KMS-11 (cell line): ENCODE results near the gene LEKR1.

Experiments used
- H2AFZ ChIP-seq: fragments of 200-600 bp; sonication (generic); 2 replicates; pipeline ENCODE4 v1.6.1; 2016; ENCODE audit warnings: antibody characterized with exemption, mixed run types, low read depth
- H3K27ac ChIP-seq: fragments of 200-600 bp; sonication (generic); 2 replicates; pipeline ENCODE4 v1.6.1; 2016; ENCODE audit warnings: mild to moderate bottlenecking, mixed run types
- H3K27me3 ChIP-seq: fragments of 200-600 bp; sonication (generic); 2 replicates; pipeline ENCODE4 v1.6.1; 2017; ENCODE audit warnings: mild to moderate bottlenecking, low read depth, mixed run types, moderate library complexity; ENCODE audit not compliant: insufficient read depth
- H3K36me3 ChIP-seq: fragments of 200-600 bp; sonication (generic); 2 replicates; pipeline ENCODE4 v1.6.1; 2017; ENCODE audit warnings: mild to moderate bottlenecking, mixed run types; ENCODE audit not compliant: insufficient read depth
- H3K4me1 ChIP-seq: fragments of 200-600 bp; sonication (generic); 2 replicates; pipeline ENCODE4 v1.6.1; 2016; ENCODE audit warnings: mild to moderate bottlenecking, low read depth, mixed run types; ENCODE audit not compliant: poor library complexity, severe bottlenecking
- H3K4me2 ChIP-seq: fragments of 200-600 bp; sonication (generic); 2 replicates; pipeline ENCODE4 v1.7.0; 2016; ENCODE audit warnings: mild to moderate bottlenecking, mixed run types
- H3K4me3 ChIP-seq: fragments of 200-600 bp; sonication (generic); IDR thresholded peaks from 2 replicates; pipeline ENCODE4 v1.6.1; 2017; ENCODE audit warnings: low read depth, low read length, mixed read lengths; ENCODE audit not compliant: insufficient read depth
- H3K79me2 ChIP-seq: fragments of 200-600 bp; sonication (generic); 2 replicates; pipeline ENCODE4 v1.6.1; 2016; ENCODE audit warnings: low read depth, mixed run types; ENCODE audit not compliant: insufficient read depth
- H3K9ac ChIP-seq: fragments of 200-600 bp; sonication (generic); 2 replicates; pipeline ENCODE4 v1.6.1; 2016; ENCODE audit warnings: mild to moderate bottlenecking, mixed run types
- H4K20me1 ChIP-seq: fragments of 200-600 bp; sonication (generic); 2 replicates; pipeline ENCODE4 v1.6.1; 2016; ENCODE audit warnings: mild to moderate bottlenecking, mixed run types; ENCODE audit not compliant: insufficient read depth
- CTCF ChIP-seq: fragments of 200-600 bp; sonication (generic); conservative IDR thresholded peaks from 2 replicates; pipeline ENCODE4 v1.6.1; 2017; ENCODE audit warnings: low read depth, mild to moderate bottlenecking, antibody characterized with exemption, low read length, moderate library complexity, mixed read lengths

The LEKR1 gene

GRCh38 chr3:157066335-157067098 is 240.4 kb downstream of the LEKR1 start:
- H3K9ac ChIP-seq, result no peak overlapping the region
- no peak overlapping the region; the same call in 1 of the 2 replicates for H3K4me2 ChIP-seq
- H4K20me1 ChIP-seq, result no peaks in the 10 kb centered on the region
- H3K36me3 ChIP-seq, result no peaks in the 10 kb centered on the region
- H3K79me2 ChIP-seq, result no peaks in the 10 kb centered on the region
- H3K27me3 ChIP-seq, result no peaks in the 10 kb centered on the region
- no peak overlapping the region for H3K4me3 ChIP-seq
- H3K27ac ChIP-seq, result no peak overlapping the region; the same call in 1 of the 2 replicates
- TF ChIP-seq CTCF, result no peak
- no peak overlapping the region for H2AFZ ChIP-seq
- H3K4me1 ChIP-seq, result peaks cover 28% of the 10 kb centered on the region

- peak overlapping the region; percentile 5; the same call in 1 of the 2 replicates for H3K4me2 ChIP-seq
- no peak overlapping the region for H3K4me3 ChIP-seq
- peaks cover 29% of the 10 kb centered on the region for H3K4me1 ChIP-seq
- no peaks in the 10 kb centered on the region for H3K79me2 ChIP-seq
- H2AFZ ChIP-seq, result peak overlapping the region; percentile 9; the same call in 1 of the 2 replicates
- no peaks in the 10 kb centered on the region for H3K27me3 ChIP-seq
- no peaks in the 10 kb centered on the region for H4K20me1 ChIP-seq
- H3K9ac ChIP-seq, result no peak overlapping the region
- no peak overlapping the region; the same call in 1 of the 2 replicates for H3K27ac ChIP-seq
- no peaks in the 10 kb centered on the region for H3K36me3 ChIP-seq
- TF ChIP-seq CTCF, result no peak
These were observed 241.0 kb downstream of the LEKR1 start for GRCh38 chr3:157067114-157067513.

- H2AFZ ChIP-seq, result no peak overlapping the region
- no peak overlapping the region for H3K27ac ChIP-seq
- no peak for TF ChIP-seq CTCF
- no peak overlapping the region for H3K9ac ChIP-seq
- H3K27me3 ChIP-seq, result no peaks in the 10 kb centered on the region
- no peaks in the 10 kb centered on the region for H4K20me1 ChIP-seq
- no peaks in the 10 kb centered on the region for H3K36me3 ChIP-seq
- no peak overlapping the region for H3K4me2 ChIP-seq
- no peaks in the 10 kb centered on the region for H3K79me2 ChIP-seq
- H3K4me1 ChIP-seq, result peaks cover 35% of the 10 kb centered on the region
- H3K4me3 ChIP-seq, result no peak overlapping the region
These were observed 243.3 kb downstream of the LEKR1 start for GRCh38 chr3:157069406-157069805.

- H3K79me2 ChIP-seq, result no peaks in the 10 kb centered on the region
- H4K20me1 ChIP-seq, result no peaks in the 10 kb centered on the region
- H3K27me3 ChIP-seq, result no peaks in the 10 kb centered on the region
- no peak overlapping the region for H3K4me3 ChIP-seq
- no peak for TF ChIP-seq CTCF
- no peaks in the 10 kb centered on the region for H3K36me3 ChIP-seq
- peaks cover 35% of the 10 kb centered on the region for H3K4me1 ChIP-seq
- no peak overlapping the region for H3K4me2 ChIP-seq
- H2AFZ ChIP-seq, result no peak overlapping the region
- no peak overlapping the region for H3K27ac ChIP-seq
- no peak overlapping the region for H3K9ac ChIP-seq
These were observed 243.9 kb downstream of the LEKR1 start for GRCh38 chr3:157069846-157070677.
